H1 (cell line): ENCODE results near the gene HOXD11. TPM values are rescaled to one million over a fixed set of nuclear protein-coding genes. Genes with fewer than 3 reads are reported as not detected.

Experiments
- CTCF ChIA-PET: fragments of 300-600 bp; sonication (Branson Sonifier 250); formaldehyde crosslinking; loops from one replicate; lab custom pipeline; 2021; ENCODE audit not compliant: partially characterized antibody; lab: Charles Lee
- POLR2A ChIA-PET: fragments of 300-600 bp; sonication (Branson Sonifier 250); formaldehyde crosslinking; loops from one replicate; lab custom pipeline; 2021; ENCODE audit warnings: inconsistent platforms; ENCODE audit not compliant: partially characterized antibody; lab: Charles Lee
- DNase-seq, 2 experiments: peaks; one replicate each; pipeline versions ENCODE4 v3.0.0 to v3.0.0-alpha.2; 2010 to 2022; ENCODE audit warnings: low spot score in 2 of 2, low read depth in 1 of 2, mixed read lengths in 1 of 2
- FAIRE-seq: peaks from 2 replicates; lab custom pipeline; 2011; peaks lifted over from hg19 to GRCh38; lab: Jason Lieb, UNC
- H2AFZ ChIP-seq: 2 replicates; pipeline ENCODE4 v1.8.1; 2012; ENCODE audit warnings: low read length, inconsistent platforms
- H2AK5ac ChIP-seq: 2 replicates; pipeline ENCODE4 v1.6.1; 2013; ENCODE audit warnings: low read depth, low read length
- H2BK120ac ChIP-seq: replicated peaks from 2 replicates; pipeline ENCODE3; 2013; ENCODE audit warnings: low read depth, low read length, inconsistent platforms
- H2BK12ac ChIP-seq: 2 replicates; pipeline ENCODE4 v1.6.1; 2013; ENCODE audit warnings: low read depth, low read length
- H2BK15ac ChIP-seq: 2 replicates; pipeline ENCODE4 v1.6.1; 2013; ENCODE audit warnings: low read length
- H2BK20ac ChIP-seq: 2 replicates; pipeline ENCODE4 v1.6.1; 2013; ENCODE audit warnings: low read length
- H2BK5ac ChIP-seq: 2 replicates; pipeline ENCODE4 v1.6.1; 2013; ENCODE audit warnings: low read depth, low read length
- H3K14ac ChIP-seq: 2 replicates; pipeline ENCODE4 v1.6.1; 2013; ENCODE audit warnings: inconsistent platforms; ENCODE audit not compliant: insufficient read length
- H3K18ac ChIP-seq: 2 replicates; pipeline ENCODE4 v1.6.1; 2013; ENCODE audit warnings: low read length; ENCODE audit errors: extremely low read depth
- H3K23ac ChIP-seq: 2 replicates; pipeline ENCODE4 v1.6.1; 2013; ENCODE audit warnings: inconsistent platforms; ENCODE audit not compliant: insufficient read length
- H3K23me2 ChIP-seq: 2 replicates; pipeline ENCODE4 v1.6.1; 2013; ENCODE audit warnings: low read depth, low read length
- H3K27ac ChIP-seq: 2 replicates; pipeline ENCODE4 v1.6.1; 2011; ENCODE audit warnings: low read depth, low read length, inconsistent platforms
- H3K27me3 ChIP-seq, 4 experiments: replicated peaks in 1 of 4; 1 replicate in 1 of 4; 2 replicates in 3 of 4; pipeline versions ENCODE4 v1.6.1 to v1.8.1; 2011 to 2013; ENCODE audit warnings: low read length in 3 of 4, mild to moderate bottlenecking in 3 of 4, inconsistent platforms in 2 of 4, mixed read lengths in 2 of 4, moderate library complexity in 1 of 4; ENCODE audit not compliant: control insufficient read depth in 3 of 4, insufficient read depth in 3 of 4; ENCODE audit errors: extremely low read depth in 1 of 4
- H3K36me3 ChIP-seq, 4 experiments: 2 replicates each; pipeline versions ENCODE4 v1.6.1 to v1.8.1; 2011 to 2013; ENCODE audit warnings: mild to moderate bottlenecking in 4 of 4, low read length in 3 of 4, moderate library complexity in 2 of 4, control low read depth in 1 of 4, inconsistent platforms in 1 of 4; ENCODE audit not compliant: insufficient read depth in 4 of 4, control insufficient read depth in 2 of 4
- H3K4ac ChIP-seq: replicated peaks from 2 replicates; pipeline ENCODE3; 2013; ENCODE audit warnings: low read length, low read depth, mixed read lengths, inconsistent platforms; ENCODE audit not compliant: insufficient read length
- H3K4me1 ChIP-seq, 4 experiments: replicated peaks in 1 of 4; 1 replicate in 1 of 4; 2 replicates in 3 of 4; pipeline versions ENCODE4 v1.6.1 to v1.8.1; 2011 to 2013; ENCODE audit warnings: low read length in 3 of 4, inconsistent platforms in 2 of 4, mixed read lengths in 1 of 4; ENCODE audit not compliant: insufficient read depth in 4 of 4, control insufficient read depth in 3 of 4
- H3K4me2 ChIP-seq, 2 experiments: 2 replicates each; pipeline versions ENCODE4 v1.6.1 to v1.8.1; 2011 to 2013; ENCODE audit warnings: low read depth in 2 of 2, low read length in 2 of 2, control low read depth in 1 of 2, inconsistent platforms in 1 of 2, mild to moderate bottlenecking in 1 of 2; ENCODE audit not compliant: insufficient read depth in 1 of 2
- H3K4me3 ChIP-seq, 4 experiments: fragments of 200-600, 300-600 bp in 1 of 4; sonication (generic), shearing (Covaris generic), sonication (Bioruptor Twin) in 1 of 4; 2 replicates each; pipeline versions ENCODE4 v1.5.1 to v1.8.1; 2011 to 2016; ENCODE audit warnings: low read length in 4 of 4, low read depth in 3 of 4, control low read depth in 2 of 4, inconsistent platforms in 2 of 4, mild to moderate bottlenecking in 2 of 4, mixed read lengths in 1 of 4, moderate library complexity in 1 of 4; ENCODE audit not compliant: insufficient read depth in 2 of 4; ENCODE audit errors: extremely low read depth in 1 of 4
- H3K56ac ChIP-seq: replicated peaks from 2 replicates; pipeline ENCODE3; 2013; ENCODE audit warnings: low read depth, mild to moderate bottlenecking, mixed read lengths, low read length, inconsistent platforms; ENCODE audit not compliant: insufficient read length
- H3K79me1 ChIP-seq: 2 replicates; pipeline ENCODE4 v1.6.1; 2013; ENCODE audit warnings: low read depth, low read length, control low read depth
- H3K79me2 ChIP-seq, 2 experiments: 2 replicates each; pipeline versions ENCODE4 v1.6.1 to v1.8.1; 2012 to 2013; ENCODE audit warnings: low read length in 2 of 2, mild to moderate bottlenecking in 2 of 2, inconsistent platforms in 1 of 2; ENCODE audit not compliant: insufficient read depth in 2 of 2, control insufficient read depth in 1 of 2
- H3K9ac ChIP-seq, 4 experiments: replicated peaks in 1 of 4; 1 replicate in 1 of 4; 2 replicates in 3 of 4; pipeline versions ENCODE4 v1.6.1 to v1.8.1; 2011 to 2013; ENCODE audit warnings: low read depth in 3 of 4, low read length in 3 of 4, control low read depth in 2 of 4, mild to moderate bottlenecking in 2 of 4, moderate library complexity in 2 of 4, inconsistent platforms in 1 of 4; ENCODE audit errors: extremely low read depth in 1 of 4
- H3K9me3 ChIP-seq, 2 experiments: 2 replicates each; pipeline versions ENCODE4 v1.6.1 to v1.8.1; 2012 to 2013; ENCODE audit warnings: mild to moderate bottlenecking in 2 of 2, moderate library complexity in 2 of 2, control low read depth in 1 of 2, inconsistent platforms in 1 of 2, low read depth in 1 of 2, low read length in 1 of 2, mixed read lengths in 1 of 2; ENCODE audit not compliant: insufficient read depth in 2 of 2
- H4K20me1 ChIP-seq, 2 experiments: replicated peaks in 1 of 2; 2 replicates each; pipeline versions ENCODE3 to v1.8.1; 2011 to 2013; ENCODE audit warnings: inconsistent platforms in 2 of 2, low read length in 2 of 2, mild to moderate bottlenecking in 1 of 2; ENCODE audit not compliant: insufficient read depth in 2 of 2, control insufficient read depth in 1 of 2
- H4K5ac ChIP-seq: 2 replicates; pipeline ENCODE4 v1.6.1; 2013; ENCODE audit warnings: low read length, low read depth, mixed read lengths, inconsistent platforms; ENCODE audit not compliant: insufficient read length
- H4K8ac ChIP-seq: 2 replicates; pipeline ENCODE4 v1.8.0; 2013; ENCODE audit warnings: mild to moderate bottlenecking, moderate library complexity, low read length, inconsistent platforms; ENCODE audit not compliant: insufficient read depth; ENCODE audit errors: extremely low read depth
- H4K91ac ChIP-seq: replicated peaks from 2 replicates; pipeline ENCODE3; 2013; ENCODE audit warnings: low read length, mixed read lengths, inconsistent platforms; ENCODE audit not compliant: insufficient read length
- BACH1 ChIP-seq: IDR thresholded peaks from 2 replicates; pipeline ENCODE4 v1.6.1; 2012; ENCODE audit warnings: low read length, improper control_type of control experiment
- CBX8 ChIP-seq: fragments of 300-800, 300-1000 bp; sonication (generic); IDR thresholded peaks from 2 replicates; pipeline ENCODE4 v1.7.1; 2016; ENCODE audit warnings: low read depth, low read length, borderline replicate concordance
- CEBPB ChIP-seq: IDR thresholded peaks from 2 replicates; pipeline ENCODE4 v1.6.1; 2012; ENCODE audit warnings: low read depth, low read length
- CHD2 ChIP-seq: IDR thresholded peaks from 2 replicates; pipeline ENCODE4 v1.6.1; 2012; ENCODE audit warnings: low read length, improper control_type of control experiment
- CTBP2 ChIP-seq: IDR thresholded peaks from 2 replicates; pipeline ENCODE4 v1.7.0; 2011; ENCODE audit warnings: borderline replicate concordance, mild to moderate bottlenecking, moderate library complexity, mixed read lengths, low read length; ENCODE audit not compliant: insufficient read depth, insufficient read length
- HDAC6 ChIP-seq: IDR thresholded peaks from one replicate; pipeline ENCODE4 v1.7.1; 2012; ENCODE audit warnings: low read depth, mild to moderate bottlenecking, inconsistent platforms, low read length, moderate library complexity
- RNF2 ChIP-seq: fragments of 200-900, 300-1000 bp; sonication (generic); IDR thresholded peaks from 2 replicates; pipeline ENCODE4 v1.7.1; 2016; ENCODE audit warnings: borderline replicate concordance, low read depth, mild to moderate bottlenecking, antibody characterized with exemption, low read length; ENCODE audit not compliant: poor library complexity, severe bottlenecking; ENCODE audit errors: missing control alignments
- SAP30 ChIP-seq: fragments of 300-600 bp; sonication (generic); IDR thresholded peaks from 2 replicates; pipeline ENCODE4 v1.7.1; 2012; ENCODE audit warnings: low read length, moderate library complexity, mild to moderate bottlenecking, inconsistent platforms; ENCODE audit not compliant: insufficient read depth, insufficient replicate concordance
- SP4 ChIP-seq: IDR thresholded peaks from 2 replicates; pipeline ENCODE4 v1.6.1; 2012; ENCODE audit warnings: low read length, inconsistent platforms
- YY1 ChIP-seq: IDR thresholded peaks from 2 replicates; pipeline ENCODE4 v1.6.1; 2011; ENCODE audit warnings: low read depth, mild to moderate bottlenecking, low read length
- WGBS, 2 experiments: shearing (Covaris generic) in 1 of 2; methylation state at CpG; one replicate each; pipeline versions ENCODE4 v1.1.6 to v1.1.7; 2013 to 2015; ENCODE audit warnings: low lambda C conversion rate in 2 of 2, mixed read lengths in 2 of 2, inconsistent platforms in 1 of 2, low coverage in 1 of 2, missing lambda C conversion rate in 1 of 2; ENCODE audit not compliant: insufficient replicate concordance in 2 of 2, insufficient coverage in 1 of 2, insufficient read length in 1 of 2; ENCODE audit errors: extremely low coverage in 1 of 2, missing lambda C conversion rate in 1 of 2; 5-methylcytosine and 5-hydroxymethylcytosine counted together
- polyA plus RNA-seq, 7 experiments: library from polyadenylated mRNA; depleted of rRNA in 3 of 7; stranded (reverse) in 5 of 7; unstranded in 2 of 7; fragments of >200 nt in 5 of 7; fragments of 200-250 nt in 2 of 7; gene quantifications; 1 replicate in 5 of 7; 2 replicates in 1 of 7; 4 replicates in 1 of 7; pipeline versions ENCODE4 v1.2.1 to v1.2.3, GENCODE V29; 2011 to 2013; ENCODE audit warnings: missing spikeins in 2 of 7, mixed read lengths in 2 of 7
- total RNA-seq: library from RNA; stranded (reverse); fragmentation: NEBNext Ultra II Directional; extraction: Animal tissue kit (Norgen Biotek cat#: 25700); gene quantifications from 2 replicates; pipeline ENCODE4 v1.2.1, GENCODE V29; 2021

Gene HOXD11
- total and polyA plus RNA-seq, 2 of the 8 experiments (the other 6 are each of a cell fraction or from before 2014, with no cell fraction given), result not detected

GRCh38 chr2:176105730-176106580 lies 1.1 kb upstream of the HOXD11 start:
- ChIA-PET CTCF (interaction anchor here (0.6 to 4.6 kb wide), 8 partner anchors 8 to 1922 kb away, joined by 3 to 20 read pairs (median 6); no protein-coding TSS in a partner anchor), POLR2A (interaction anchor here (1.1 to 2.5 kb wide), 2 partner anchors 9 to 12 kb away, joined by 4 to 12 read pairs; no protein-coding TSS in a partner anchor)
- Histone ChIP-seq H3K9ac (no peak overlapping the region), H2BK15ac (peak overlapping the region; percentile 88; the same call in 1 of the 2 replicates), H2BK20ac (peak overlapping the region; percentile 93), H3K36me3 (peaks cover 0 to 4% (median 0%) of the 10 kb centered on the region in 4 experiments; a peak in 1 of 8 replicates), H3K4me2 (peak overlapping the region; percentile 7 to 67; a peak in 3 of 4 replicates), H3K23ac (no peak overlapping the region), H4K91ac (peak overlapping the region; percentile 47), H2BK120ac (no peak overlapping the region), H3K27ac (no peak overlapping the region), H4K5ac (no peak overlapping the region), H4K8ac (no peak overlapping the region), H3K4me1 (peaks cover 0 to 21% (median 10%) of the 10 kb centered on the region in 4 experiments; a peak in 5 of 7 replicates), H3K4me3 (peak overlapping the region in 1 of 4 experiments; percentile 50; a peak in 3 of 8 replicates), H3K18ac (no peak overlapping the region; the same call in 1 of the 2 replicates), H3K23me2 (0 out of 2 replicates have a peak, but pooled peaks cover 2% of the 10 kb centered on the region), H3K14ac (no peak overlapping the region), H3K56ac (no peak overlapping the region), H2AFZ (no peak overlapping the region), H4K20me1 (peaks cover 13 to 47% of the 10 kb centered on the region in 2 experiments), H3K79me1 (no peaks in the 10 kb centered on the region), H2AK5ac (0 out of 2 replicates have a peak overlapping the region, but pooled peaks have one; percentile 92), H3K27me3 (peaks cover 98 to 99% (median 99%) of the 10 kb centered on the region in 4 experiments), H3K79me2 (no peaks in the 10 kb centered on the region), H2BK12ac (peak overlapping the region; percentile 94; the same call in 1 of the 2 replicates), H3K4ac (no peak overlapping the region), H3K9me3 (no peaks in the 10 kb centered on the region), H2BK5ac (no peak overlapping the region)
- FAIRE-seq (no peak), DNase-seq (peak in 1 of 2 experiments; percentile 62)
- WGBS, 2 experiments, result 8% methylated on average over 24 of the region's 25 CpGs; no CpG with 5 or more reads in 1 of the 2 experiments
- TF ChIP-seq HDAC6 (no peak), CTBP2 (peak; percentile 40), CHD2 (no peak), CEBPB (no peak), SP4 (no peak), CBX8 (peak; percentile 70; the same call in 1 of the 2 replicates), SAP30 (no peak), BACH1 (no peak), RNF2 (peak; percentile 41), YY1 (no peak)
